HG02798 (cell line): ENCODE data around the gene SOBP.

Experiments used
- ATAC-seq: cut with Tn5 transposase; IDR thresholded peaks from one replicate; pipeline ENCODE4 v1.9.1; 2021; ENCODE audit warnings: mild to moderate bottlenecking; ENCODE audit not compliant: unreplicated experiment, poor library complexity

Gene SOBP

GRCh38 chr6:107703606-107704005 is 213.7 kb downstream of the SOBP start:
- no peak for ATAC-seq

DNA sequence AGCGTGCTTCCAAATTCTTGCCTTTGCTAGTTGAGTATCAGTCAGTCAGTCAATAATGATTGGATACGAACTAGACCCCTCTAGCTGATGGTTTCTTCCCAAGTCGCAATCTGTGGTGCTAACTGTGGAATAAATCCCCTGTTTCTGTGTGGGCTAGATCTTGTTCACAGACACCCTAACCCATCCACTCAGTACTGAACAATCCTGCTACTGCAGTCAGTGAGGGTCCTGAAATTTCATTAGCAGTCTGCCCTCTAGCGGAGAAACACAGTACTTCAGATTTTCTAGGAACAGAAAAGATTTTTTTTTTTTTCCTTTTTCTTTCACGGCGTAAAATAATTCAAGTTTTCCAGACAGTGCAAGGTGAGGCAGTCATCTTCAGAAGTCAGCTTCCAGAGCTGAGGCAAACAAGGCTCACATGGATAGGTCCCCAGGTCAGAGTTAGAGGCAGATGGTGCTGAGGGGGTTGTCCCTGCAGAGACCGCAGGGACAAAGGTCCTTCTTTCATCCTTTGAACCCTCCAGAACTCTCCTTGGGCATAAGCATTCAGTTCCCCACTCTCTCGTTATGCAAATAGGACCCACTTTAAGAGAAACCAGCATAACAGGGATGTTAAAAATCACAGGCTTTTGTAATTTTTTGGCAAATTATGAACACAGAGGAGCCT is 214.6 kb downstream of the SOBP start:
- no peak for ATAC-seq

DNA sequence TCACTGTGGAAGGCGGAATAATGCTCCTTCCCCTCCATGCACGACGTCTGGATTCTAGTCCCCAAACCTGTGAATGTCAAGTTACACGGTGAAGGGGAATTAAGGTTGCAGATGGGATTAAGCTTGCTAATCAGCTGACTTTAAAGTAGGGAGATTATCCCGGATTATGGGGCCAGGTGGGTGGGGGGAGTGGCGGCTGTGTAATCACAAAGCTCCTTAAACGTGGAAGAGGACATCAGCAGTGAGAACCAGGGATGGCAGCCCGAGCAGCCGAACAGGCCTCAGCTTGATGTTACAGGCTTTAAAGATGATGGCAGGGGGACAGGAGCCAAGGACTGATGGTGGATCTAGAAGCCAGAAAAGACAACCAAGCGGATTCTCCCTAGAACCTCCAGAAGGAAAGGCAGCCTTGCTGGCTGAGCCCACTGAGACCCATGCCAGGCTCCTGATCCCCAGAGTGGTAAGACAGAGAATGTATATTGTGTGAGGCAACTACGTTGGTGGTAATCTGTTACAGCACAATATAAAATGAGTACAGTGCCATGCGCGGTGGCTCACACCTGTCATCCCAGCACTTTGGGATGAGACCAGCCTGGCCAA is 216.7 kb downstream of the SOBP start:
- no peak for ATAC-seq

GRCh38 chr6:107707346-107708275 is 217.7 kb downstream of the SOBP start:
- ATAC-seq = no peak

- no peak for ATAC-seq
Observed at GRCh38 chr6:107708435-107708834, 218.5 kb downstream of the SOBP start.

DNA sequence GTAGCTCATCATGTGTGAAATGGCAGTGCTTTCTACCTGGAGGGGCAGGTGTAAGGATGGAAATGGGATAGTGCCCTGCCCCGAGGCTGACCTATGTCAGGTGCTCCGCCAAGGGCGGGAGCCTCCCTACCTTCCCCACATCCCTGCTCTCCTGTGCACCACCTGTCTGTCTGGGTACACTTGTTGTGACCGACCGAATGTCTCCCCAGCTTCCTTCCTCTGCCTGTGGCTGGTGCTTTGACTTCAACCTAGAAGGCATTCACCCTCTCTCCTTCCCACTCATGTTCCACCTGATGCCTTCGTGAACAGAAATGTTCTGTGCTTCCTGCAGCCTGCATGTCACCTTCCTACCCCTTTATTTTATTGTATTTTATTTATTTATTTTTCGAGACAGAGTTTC is 219.4 kb downstream of the SOBP start:
- ATAC-seq = no peak
